Right atrium auricular region (tissue), 2 donors: ENCODE results near the gene PTGR1. TPM values are rescaled to one million over a fixed set of nuclear protein-coding genes. Genes with fewer than 3 reads are reported as not detected.
A peak's percentile ranks its signal among the peaks of the same experiment; 100 is the strongest.

Source experiments
- DNase-seq: peaks from one replicate; pipeline ENCODE4 v3.0.0-alpha.2; 2019; ENCODE audit warnings: low spot score
- H3K27ac ChIP-seq, 2 donors: fragments of 200-600 bp; sonication (generic); 1 replicate in 1 of 2; 2 replicates in 1 of 2; pipeline ENCODE4 v1.5.1; 2016 to 2019
- H3K27me3 ChIP-seq, 2 donors: fragments of 200-600 bp; sonication (generic); one replicate each; pipeline versions ENCODE4 v1.5.1 to v1.6.0; 2017 to 2019
- H3K36me3 ChIP-seq: fragments of 200-600 bp; sonication (generic); one replicate; pipeline ENCODE4 v1.5.1; 2016
- H3K4me1 ChIP-seq, 2 donors: fragments of 200-600 bp; sonication (generic); one replicate each; pipeline versions ENCODE4 v1.5.1 to v1.6.0; 2017 to 2019
- H3K4me3 ChIP-seq, 2 donors: fragments of 200-600 bp; sonication (generic); 1 replicate in 1 of 2; 2 replicates in 1 of 2; pipeline ENCODE4 v1.5.1; 2017 to 2019; ENCODE audit warnings: mild to moderate bottlenecking in 1 of 2, moderate library complexity in 1 of 2
- H3K9me3 ChIP-seq, 2 donors: fragments of 200-600 bp; sonication (generic); one replicate each; pipeline ENCODE4 v1.5.1; 2019
- CTCF ChIP-seq, 2 donors: fragments of 200-600 bp; sonication (generic); IDR thresholded peaks; one replicate each; pipeline ENCODE4 v1.5.1; 2019; ENCODE audit warnings: antibody characterized with exemption in 2 of 2
- total RNA-seq, 2 donors: library from RNA; depleted of rRNA; stranded (reverse); fragments of >200 nt; gene quantifications; one replicate each; pipeline ENCODE4 v1.1.0, GENCODE V29; 2016

The PTGR1 gene
- 10 to 100 TPM; 23.9 to 38.8 TPM for total RNA-seq

GRCh38 chr9:111599092-111599954 lies at the start of gene PTGR1:
TSS of gene PTGR1 (minus strand) at chr9:111599647. CDS start at chr9:111597422, 2,225 bp downstream.
- peak; percentile 86 for DNase-seq
- no peaks in the 10 kb centered on the region for H3K27me3 ChIP-seq
- H3K4me3 ChIP-seq = peak within 1 kb of the TSS; percentile 64 to 76
- peaks cover 0 to 6% of the 10 kb centered on the region in 2 donors for H3K4me1 ChIP-seq
- H3K9me3 ChIP-seq = no peaks in the 10 kb centered on the region
- no peak for TF ChIP-seq CTCF (IDR thresholded peaks at IDR 0.05)
- H3K36me3 ChIP-seq = peaks cover 21% of the 10 kb centered on the region
- peak within 1 kb of the TSS; percentile 85 to 86 for H3K27ac ChIP-seq

DNA sequence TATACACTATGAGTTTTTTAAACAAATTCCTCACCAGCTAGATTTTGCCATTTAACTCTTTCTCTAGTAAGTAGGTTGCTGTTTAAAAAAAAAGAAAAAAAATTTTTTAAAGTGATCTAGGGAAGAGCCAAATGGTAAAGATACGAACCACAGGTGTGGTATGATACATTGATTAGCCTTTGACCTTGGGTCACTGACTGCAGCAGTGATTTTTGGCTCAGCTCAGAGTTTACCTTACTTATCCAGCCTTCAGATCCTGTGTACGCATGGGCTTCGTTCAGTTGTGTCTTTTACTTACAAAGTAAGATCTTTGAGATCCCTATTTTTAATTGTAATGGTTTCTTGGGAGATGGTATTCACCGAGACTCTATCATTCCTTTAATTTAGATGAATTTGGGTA lies 49.6 kb upstream of the PTGR1 start:
- Histone ChIP-seq H3K9me3 (no peaks in the 10 kb centered on the region), H3K4me3 (no peak overlapping the region), H3K4me1 (no peaks in the 10 kb centered on the region), H3K27me3 (no peaks in the 10 kb centered on the region), H3K27ac (no peak overlapping the region), H3K36me3 (peaks cover 22% of the 10 kb centered on the region)
- no peak for TF ChIP-seq CTCF (IDR thresholded peaks at IDR 0.05)
- DNase-seq = no peak

DNA sequence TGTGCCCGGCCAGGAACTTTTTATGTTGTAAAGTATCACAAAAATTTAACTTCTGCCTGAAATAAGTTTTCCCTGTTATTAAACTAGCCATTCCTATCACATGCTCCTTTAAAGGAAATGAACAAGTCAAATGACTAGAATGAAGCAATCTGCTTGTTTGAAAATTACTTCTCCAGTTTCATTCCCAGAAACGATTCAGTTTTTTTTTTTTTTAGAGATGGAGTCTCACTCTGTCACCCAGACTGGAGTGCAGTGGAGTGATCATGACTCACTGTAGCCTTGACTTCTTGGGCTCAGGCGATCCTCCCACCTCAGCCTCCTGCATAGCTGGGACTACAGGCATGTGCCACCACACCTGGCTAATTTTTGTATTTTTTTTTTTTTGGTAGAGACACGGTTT lies 48.6 kb upstream of the PTGR1 start:
- DNase-seq = no peak
- no peaks in the 10 kb centered on the region for H3K9me3 ChIP-seq
- H3K4me3 ChIP-seq = no peak overlapping the region
- H3K4me1 ChIP-seq = no peaks in the 10 kb centered on the region
- TF ChIP-seq CTCF (IDR thresholded peaks at IDR 0.05) = no peak
- H3K36me3 ChIP-seq = peaks cover 22% of the 10 kb centered on the region
- no peaks in the 10 kb centered on the region for H3K27me3 ChIP-seq
- H3K27ac ChIP-seq = no peak overlapping the region

- H3K9me3 ChIP-seq = no peaks in the 10 kb centered on the region
- no peaks in the 10 kb centered on the region for H3K4me1 ChIP-seq
- H3K27ac ChIP-seq = no peak overlapping the region
- H3K36me3 ChIP-seq = peaks cover 22% of the 10 kb centered on the region
- H3K4me3 ChIP-seq = no peak overlapping the region
- H3K27me3 ChIP-seq = no peaks in the 10 kb centered on the region
- no peak for DNase-seq
- TF ChIP-seq CTCF (IDR thresholded peaks at IDR 0.05) = no peak
Observed at GRCh38 chr9:111646417-111646816, 47.0 kb upstream of the PTGR1 start.

DNA sequence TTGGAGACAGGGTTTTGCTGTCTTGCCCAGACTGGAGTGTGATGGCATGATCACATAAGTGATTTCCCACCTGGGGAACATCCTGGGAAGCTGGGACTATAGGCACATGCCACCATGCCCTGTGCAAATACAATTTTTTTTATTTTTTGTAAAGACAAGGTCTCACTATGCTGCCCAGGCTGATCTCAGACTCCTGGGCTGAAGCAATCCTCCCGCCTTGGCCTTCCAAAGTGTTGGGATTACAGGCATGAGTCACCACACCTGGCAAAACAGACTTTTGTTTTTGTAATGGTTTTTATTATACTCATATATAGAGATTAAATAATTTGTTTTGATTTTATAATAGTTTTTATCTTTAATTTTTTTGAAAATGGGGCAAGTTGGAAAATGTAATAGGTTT lies 46.4 kb upstream of the PTGR1 start:
- Histone ChIP-seq H3K27me3 (no peaks in the 10 kb centered on the region), H3K4me3 (no peak overlapping the region), H3K36me3 (peaks cover 22% of the 10 kb centered on the region), H3K27ac (no peak overlapping the region), H3K9me3 (no peaks in the 10 kb centered on the region), H3K4me1 (no peaks in the 10 kb centered on the region)
- no peak for DNase-seq
- no peak for TF ChIP-seq CTCF (IDR thresholded peaks at IDR 0.05)
